A673 (cell line): Measurements from ENCODE around the gene CTLA4. TPM values are rescaled to one million over a fixed set of nuclear protein-coding genes. Genes with fewer than 3 reads are reported as not detected.

Experiments used
- BruUV-seq: library from RNA; stranded (reverse); fragments of 400-500 nt; replicated peaks from 2 replicates; lab custom pipeline; 2021; lab: Mats Ljungman, UMichigan
- CTCF ChIA-PET: fragments of 300-600 bp; sonication (Branson Sonifier 250); formaldehyde crosslinking; loops from one replicate; lab custom pipeline; 2022; ENCODE audit warnings: antibody characterized with exemption; lab: Charles Lee
- POLR2A ChIA-PET: fragments of 300-600 bp; sonication (Branson Sonifier 250); formaldehyde crosslinking; loops from one replicate; lab custom pipeline; 2022; ENCODE audit warnings: antibody characterized with exemption; ENCODE audit not compliant: low non-redundant PET; lab: Charles Lee
- DNase-seq: peaks from one replicate; pipeline ENCODE4 v3.0.0-alpha.2; 2015; ENCODE audit warnings: low spot score
- H3K27ac ChIP-seq: fragments of 200-600 bp; sonication (generic); 2 replicates; pipeline ENCODE4 v1.5.1; 2016; ENCODE audit warnings: mixed run types, low read depth, mild to moderate bottlenecking, mixed read lengths, antibody characterized with exemption, low read length; ENCODE audit not compliant: poor library complexity, severe bottlenecking
- H3K27me3 ChIP-seq: fragments of 200-600 bp; sonication (generic); replicated peaks from 2 replicates; pipeline ENCODE4 v1.6.1; 2017; ENCODE audit warnings: mixed run types, low read depth, mild to moderate bottlenecking, mixed read lengths, antibody characterized with exemption, low read length; ENCODE audit not compliant: insufficient read depth, poor library complexity
- H3K36me3 ChIP-seq: fragments of 200-600 bp; sonication (generic); 2 replicates; pipeline ENCODE4 v1.6.1; 2016; ENCODE audit warnings: mixed run types, mild to moderate bottlenecking, mixed read lengths, antibody characterized with exemption, low read length; ENCODE audit not compliant: insufficient read depth, poor library complexity, severe bottlenecking
- H3K4me1 ChIP-seq: fragments of 200-600 bp; sonication (generic); 2 replicates; pipeline ENCODE4 v1.6.1; 2017; ENCODE audit warnings: mixed run types, mild to moderate bottlenecking, mixed read lengths, antibody characterized with exemption, low read length; ENCODE audit not compliant: insufficient read depth, poor library complexity, severe bottlenecking
- H3K4me3 ChIP-seq: fragments of 200-600 bp; sonication (generic); 2 replicates; pipeline ENCODE4 v1.5.1; 2016; ENCODE audit warnings: low read depth, mixed run types, mild to moderate bottlenecking, mixed read lengths, low read length; ENCODE audit not compliant: poor library complexity, severe bottlenecking
- H3K9me3 ChIP-seq: fragments of 200-600 bp; sonication (generic); 2 replicates; pipeline ENCODE4 v1.6.1; 2016; ENCODE audit warnings: mixed run types, low read depth, mild to moderate bottlenecking, mixed read lengths, antibody characterized with exemption, low read length; ENCODE audit not compliant: poor library complexity, severe bottlenecking
- CTCF ChIP-seq: fragments of 300-800, 200-600 bp; sonication (generic); conservative IDR thresholded peaks from 2 replicates; pipeline ENCODE4 v1.5.1; 2017; ENCODE audit warnings: low read depth, mild to moderate bottlenecking, antibody characterized with exemption, low read length, moderate library complexity, mixed read lengths
- EZH2 ChIP-seq: fragments of 200-600 bp; sonication (generic); IDR thresholded peaks from 2 replicates; pipeline ENCODE4 v1.6.1; 2017; ENCODE audit warnings: borderline replicate concordance, low read depth, mild to moderate bottlenecking, mixed read lengths, antibody characterized with exemption, low read length; ENCODE audit not compliant: poor library complexity, severe bottlenecking
- intact Hi-C: fragments of 100-400 bp; cut with micrococcal nuclease; formaldehyde crosslinking; loops from one replicate; pipeline ENCODE4 v1.10.0; 2022; ENCODE audit not compliant: unreplicated experiment
- total RNA-seq: library from RNA; stranded (reverse); gene quantifications from 2 replicates; pipeline ENCODE4 v1.2.3, GENCODE V29; 2021

Gene CTLA4
- total RNA-seq, 1 experiment from 2014 or later = not detected

GRCh38 chr2:203909261-203909967 lies 41.8 kb downstream of the CTLA4 start:
- POLR2A ChIA-PET = interaction anchor here (0.7 kb wide), 1 partner anchor 954 kb away, joined by 4 read pairs; no protein-coding TSS in a partner anchor
- CTCF ChIA-PET = interaction anchor here (0.6 to 1.0 kb wide), 2 partner anchors 94 to 102 kb away, joined by 3 read pairs; no protein-coding TSS in a partner anchor
- Histone ChIP-seq H3K27me3 (no peaks in the 10 kb centered on the region), H3K27ac (no peak overlapping the region), H3K36me3 (no peaks in the 10 kb centered on the region), H3K4me1 (no peaks in the 10 kb centered on the region), H3K4me3 (no peak overlapping the region), H3K9me3 (no peaks in the 10 kb centered on the region)
- intact Hi-C loops = loop anchor here (5.0 to 10.0 kb wide), 2 partner anchors 455 to 1322 kb away; no protein-coding TSS in a partner anchor
- DNase-seq = peak; percentile 63
- TF ChIP-seq CTCF (peak; percentile 82), EZH2 (no peak)
- no TSS peak for BruUV-seq

- CTCF ChIA-PET = interaction anchor here (0.6 to 1.0 kb wide), 2 partner anchors 95 to 103 kb away, joined by 3 read pairs; no protein-coding TSS in a partner anchor
- H3K27ac ChIP-seq = no peak overlapping the region
- POLR2A ChIA-PET = interaction anchor here (0.6 to 0.7 kb wide), 2 partner anchors 591 to 953 kb away, joined by 4 to 5 read pairs; no protein-coding TSS in a partner anchor
- no peak overlapping the region for H3K4me3 ChIP-seq
- intact Hi-C loops = loop anchor here (5.0 to 10.0 kb wide), 2 partner anchors 455 to 1323 kb away; no protein-coding TSS in a partner anchor
- H3K9me3 ChIP-seq = no peaks in the 10 kb centered on the region
- no TSS peak for BruUV-seq
- no peaks in the 10 kb centered on the region for H3K27me3 ChIP-seq
- DNase-seq = no peak
- TF ChIP-seq EZH2 (no peak), CTCF (no peak)
- no peaks in the 10 kb centered on the region for H3K36me3 ChIP-seq
- no peaks in the 10 kb centered on the region for H3K4me1 ChIP-seq
Measured at GRCh38 chr2:203909974-203910373, 42.4 kb downstream of the CTLA4 start.

- H3K9me3 ChIP-seq = no peaks in the 10 kb centered on the region
- no peak overlapping the region for H3K27ac ChIP-seq
- H3K36me3 ChIP-seq = no peaks in the 10 kb centered on the region
- TF ChIP-seq EZH2 = no peak
- TF ChIP-seq CTCF = no peak
- H3K27me3 ChIP-seq = no peaks in the 10 kb centered on the region
- CTCF ChIA-PET = no interaction called here
- intact Hi-C loops = no loop called here
- H3K4me1 ChIP-seq = no peaks in the 10 kb centered on the region
- no TSS peak for BruUV-seq
- DNase-seq = no peak
- POLR2A ChIA-PET = no interaction called here
- no peak overlapping the region for H3K4me3 ChIP-seq
Measured at GRCh38 chr2:203913947-203914346, 46.4 kb downstream of the CTLA4 start.
